ENCODE results near the gene TRIM65. TPM values are rescaled to one million over a fixed set of nuclear protein-coding genes. Genes with fewer than 3 reads are reported as not detected.
A peak's percentile ranks its signal among the peaks of the same experiment; 100 is the strongest.

TRIM65 gene
- total and polyA plus RNA-seq, 8 donors = 8.1 to 26.6 (median 10.6) TPM; not detected in 1

GRCh38 chr17:75898791-75899190 lies 2.0 kb upstream of the TRIM65 start:
- H3K27ac ChIP-seq = no peak overlapping the region
- H3K4me3 ChIP-seq = no peak overlapping the region
- H3K9me3 ChIP-seq = no peaks in the 10 kb centered on the region
- TF ChIP-seq POLR2A (IDR thresholded peaks at IDR 0.05) (no peak), EP300 (IDR thresholded peaks at IDR 0.05) (no peak), POLR2AphosphoS5 (IDR thresholded peaks at IDR 0.05) (no peak)
- TF ChIP-seq, protein P1, sequence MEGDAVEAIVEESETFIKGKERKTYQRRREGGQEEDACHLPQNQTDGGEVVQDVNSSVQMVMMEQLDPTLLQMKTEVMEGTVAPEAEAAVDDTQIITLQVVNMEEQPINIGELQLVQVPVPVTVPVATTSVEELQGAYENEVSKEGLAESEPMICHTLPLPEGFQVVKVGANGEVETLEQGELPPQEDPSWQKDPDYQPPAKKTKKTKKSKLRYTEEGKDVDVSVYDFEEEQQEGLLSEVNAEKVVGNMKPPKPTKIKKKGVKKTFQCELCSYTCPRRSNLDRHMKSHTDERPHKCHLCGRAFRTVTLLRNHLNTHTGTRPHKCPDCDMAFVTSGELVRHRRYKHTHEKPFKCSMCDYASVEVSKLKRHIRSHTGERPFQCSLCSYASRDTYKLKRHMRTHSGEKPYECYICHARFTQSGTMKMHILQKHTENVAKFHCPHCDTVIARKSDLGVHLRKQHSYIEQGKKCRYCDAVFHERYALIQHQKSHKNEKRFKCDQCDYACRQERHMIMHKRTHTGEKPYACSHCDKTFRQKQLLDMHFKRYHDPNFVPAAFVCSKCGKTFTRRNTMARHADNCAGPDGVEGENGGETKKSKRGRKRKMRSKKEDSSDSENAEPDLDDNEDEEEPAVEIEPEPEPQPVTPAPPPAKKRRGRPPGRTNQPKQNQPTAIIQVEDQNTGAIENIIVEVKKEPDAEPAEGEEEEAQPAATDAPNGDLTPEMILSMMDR (IDR thresholded peaks at IDR 0.05) = no peak
- H3K4me1 ChIP-seq = peaks cover 22 to 52% (median 47%) of the 10 kb centered on the region in 4 donors
- H3K27me3 ChIP-seq = no peaks in the 10 kb centered on the region
- no peak for DNase-seq
- intact Hi-C loops (cut with DNase I; ENCODE audit: low total_unique reads) = no loop called here
- peaks cover 43 to 59% (median 57%) of the 10 kb centered on the region in 4 donors for H3K36me3 ChIP-seq
- WGBS, 5 donors = 90 to 100% (median 95%) methylated on average over 5 to 16 of the region's 16 CpGs

- intact Hi-C loops (cut with DNase I; ENCODE audit: low total_unique reads) = no loop called here
- 72 to 79% (median 75%) methylated on average over 7 to 8 of the region's 8 CpGs for WGBS, 5 donors
- H3K4me1 ChIP-seq = peaks cover 19 to 50% (median 46%) of the 10 kb centered on the region in 4 donors
- peak overlapping the region in 2 of 5 donors; percentile 94 to 97 for H3K27ac ChIP-seq
- H3K27me3 ChIP-seq = no peaks in the 10 kb centered on the region
- TF ChIP-seq POLR2A (IDR thresholded peaks at IDR 0.05) (no peak), POLR2AphosphoS5 (IDR thresholded peaks at IDR 0.05) (no peak), EP300 (IDR thresholded peaks at IDR 0.05) (no peak)
- TF ChIP-seq, protein P1 (IDR thresholded peaks at IDR 0.05) = no peak
- H3K36me3 ChIP-seq = peaks cover 41 to 56% (median 54%) of the 10 kb centered on the region in 4 donors
- DNase-seq = no peak
- H3K4me3 ChIP-seq = no peak overlapping the region
- H3K9me3 ChIP-seq = no peaks in the 10 kb centered on the region
Measured at GRCh38 chr17:75898065-75898464, 1.3 kb upstream of the TRIM65 start.

- Histone ChIP-seq H3K27ac (peak overlapping the region; percentile 91 to 97 (median 94)), H3K9me3 (no peaks in the 10 kb centered on the region), H3K4me1 (peaks cover 19 to 51% (median 46%) of the 10 kb centered on the region in 4 donors), H3K4me3 (peak overlapping the region; percentile 74 to 85 (median 80)), H3K36me3 (peaks cover 37 to 56% (median 49%) of the 10 kb centered on the region in 4 donors), H3K27me3 (no peaks in the 10 kb centered on the region)
- no peak for TF ChIP-seq POLR2AphosphoS5 (IDR thresholded peaks at IDR 0.05)
- TF ChIP-seq POLR2A (IDR thresholded peaks at IDR 0.05) = no peak
- TF ChIP-seq EP300 (IDR thresholded peaks at IDR 0.05) = no peak
- TF ChIP-seq, protein P1 (IDR thresholded peaks at IDR 0.05) = no peak
- no peak for DNase-seq
- WGBS, 5 donors = 47 to 77% (median 55%) methylated on average over 17 to 37 of the region's 37 CpGs
- intact Hi-C loops (cut with DNase I; ENCODE audit: low total_unique reads) = no loop called here
Measured at GRCh38 chr17:75897160-75898019, 639 bp upstream of the TRIM65 start.

DNA sequence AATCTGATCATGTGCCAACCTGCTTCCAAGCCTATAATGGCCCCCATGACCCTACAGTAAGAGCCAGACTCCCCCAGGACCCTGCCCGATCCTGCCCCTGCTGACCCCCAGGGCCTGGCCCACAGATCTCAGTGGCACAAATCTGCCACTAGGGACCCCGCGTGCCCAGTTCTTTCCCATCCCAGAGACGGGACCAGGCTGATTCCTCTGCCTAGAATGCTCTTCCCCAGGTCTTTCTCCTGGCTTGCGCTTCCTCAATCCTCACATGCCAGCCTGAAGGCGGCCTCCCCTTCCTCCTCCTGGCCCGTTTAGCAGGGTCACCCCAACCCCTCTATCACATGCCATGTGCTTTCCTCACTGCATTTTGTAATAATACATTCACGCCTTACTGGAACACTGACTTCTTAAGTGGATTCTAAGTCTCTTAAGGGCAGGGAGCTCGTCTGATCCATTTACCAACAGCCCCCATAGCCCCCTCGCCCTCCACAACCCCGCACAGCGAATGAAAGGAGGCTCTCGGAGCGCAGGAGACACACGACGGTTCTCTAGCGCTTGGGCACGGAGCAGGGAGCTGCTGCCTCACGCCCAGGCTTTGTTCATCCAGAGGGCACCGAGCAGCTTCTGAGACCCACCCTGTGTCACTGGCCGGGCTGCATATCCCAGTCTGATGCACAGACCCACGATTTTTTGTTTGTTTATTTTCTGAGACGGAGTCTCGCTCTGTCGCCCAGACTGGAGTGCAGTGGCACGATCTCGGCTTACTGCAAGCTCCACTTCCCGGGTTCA lies 1.2 kb downstream of the TRIM65 start:
- H3K27ac ChIP-seq = peak overlapping the region; percentile 91 to 97 (median 94)
- H3K36me3 ChIP-seq = peaks cover 35 to 56% (median 49%) of the 10 kb centered on the region in 4 donors
- peak overlapping the region; percentile 74 to 85 (median 80) for H3K4me3 ChIP-seq
- TF ChIP-seq, protein P1 (IDR thresholded peaks at IDR 0.05) = peak in 2 of 7 experiments; percentile 5 to 19
- TF ChIP-seq POLR2A (IDR thresholded peaks at IDR 0.05) (no peak), EP300 (IDR thresholded peaks at IDR 0.05) (no peak)
- H3K27me3 ChIP-seq = no peaks in the 10 kb centered on the region
- intact Hi-C loops (cut with DNase I; ENCODE audit: low total_unique reads) = no loop called here
- peaks cover 19 to 60% (median 44%) of the 10 kb centered on the region in 4 donors for H3K4me1 ChIP-seq
- DNase-seq = peak in 1 of 2 donors; percentile 43
- H3K9me3 ChIP-seq = no peaks in the 10 kb centered on the region
- 21 to 27% (median 22%) methylated on average over 28 of the region's 28 CpGs for WGBS, 5 donors
